ENCODE results near the gene SHISA7.

SHISA7 gene

GRCh38 chr19:55386493-55386971 is 56.6 kb downstream of the SHISA7 start:
- DNase-seq: no peak

DNA sequence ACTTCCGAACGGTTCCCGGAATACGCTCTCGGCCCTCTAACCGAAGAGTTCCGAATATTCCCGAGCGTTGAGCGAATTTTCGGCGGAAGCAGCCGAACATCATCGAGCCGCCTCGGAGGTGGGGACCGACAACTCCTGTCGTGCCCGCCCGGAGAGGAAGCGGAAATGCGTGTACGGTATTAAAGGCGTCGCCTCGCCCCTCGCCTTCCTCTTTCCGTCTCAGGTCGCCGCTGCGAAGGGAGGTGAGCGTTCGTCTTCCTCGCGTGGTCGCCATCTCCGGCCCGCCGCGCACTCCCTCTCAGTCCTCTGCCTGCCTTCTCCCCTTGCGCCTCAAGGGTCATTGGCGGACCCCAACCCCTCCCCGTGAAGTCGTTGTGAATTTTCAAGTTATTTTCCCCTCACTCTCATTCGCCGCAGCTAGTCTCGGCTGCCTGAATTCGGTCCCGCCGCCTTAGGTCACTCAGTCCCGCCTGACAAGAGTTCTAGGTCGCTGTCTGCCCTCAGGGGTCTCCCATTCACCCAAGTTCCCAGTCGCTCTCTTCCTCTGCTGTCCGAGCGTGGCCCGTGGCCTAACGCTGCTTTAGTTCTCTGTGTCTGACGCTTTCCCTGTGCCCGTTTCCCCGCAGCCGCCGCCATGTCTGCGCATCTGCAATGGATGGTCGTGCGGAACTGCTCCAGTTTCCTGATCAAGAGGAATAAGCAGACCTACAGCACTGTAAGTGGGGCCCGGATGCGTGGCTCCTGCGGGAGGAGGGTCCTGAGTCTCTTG is 57.2 kb downstream of the SHISA7 start, which contains the start of gene RPL28:
TSS of gene RPL28 (plus strand) at position 209 of the 769 bp plus-strand sequence. CDS start at position 635, 426 bp downstream.
- DNase-seq: peak; percentile 97

DNA sequence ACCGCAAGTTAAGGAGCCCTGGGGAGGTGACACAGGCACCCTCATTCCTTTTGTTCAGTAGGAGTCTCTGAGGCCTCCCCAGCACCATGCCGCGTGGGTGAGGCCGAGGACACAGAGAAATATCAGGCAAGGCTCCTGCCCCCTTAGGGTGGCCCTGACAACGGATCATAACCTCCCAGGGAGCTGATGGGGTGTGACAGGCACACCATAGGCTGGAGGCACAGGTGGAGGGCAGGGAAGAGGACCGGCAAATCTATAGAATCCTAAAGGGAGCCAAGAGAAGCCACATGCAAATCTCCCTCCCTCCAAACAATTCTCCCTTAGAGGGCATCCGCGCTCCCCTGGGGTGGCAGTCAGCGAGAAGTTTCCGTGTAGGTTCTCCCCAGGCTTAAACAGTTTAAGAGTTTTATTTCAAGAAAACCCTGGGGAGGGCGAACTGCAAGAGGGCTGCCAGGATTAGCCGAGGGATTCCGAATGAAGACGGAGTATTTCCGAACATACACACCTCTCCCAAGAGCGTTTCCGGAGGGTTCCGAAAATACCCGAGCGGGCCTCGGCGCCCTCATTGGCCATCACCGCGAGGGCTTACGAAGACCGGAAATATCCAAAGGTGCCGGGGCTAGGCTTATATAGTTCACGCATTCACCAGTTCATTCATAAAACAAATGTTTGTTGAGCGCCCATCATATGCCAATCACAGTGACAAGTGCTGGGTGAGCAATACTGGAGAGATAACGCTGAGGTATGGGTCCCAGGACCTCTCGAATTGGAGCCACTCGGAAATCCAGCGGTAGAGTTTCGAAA is 58.0 kb downstream of the SHISA7 start:
- DNase-seq: peak; percentile 92

DNA sequence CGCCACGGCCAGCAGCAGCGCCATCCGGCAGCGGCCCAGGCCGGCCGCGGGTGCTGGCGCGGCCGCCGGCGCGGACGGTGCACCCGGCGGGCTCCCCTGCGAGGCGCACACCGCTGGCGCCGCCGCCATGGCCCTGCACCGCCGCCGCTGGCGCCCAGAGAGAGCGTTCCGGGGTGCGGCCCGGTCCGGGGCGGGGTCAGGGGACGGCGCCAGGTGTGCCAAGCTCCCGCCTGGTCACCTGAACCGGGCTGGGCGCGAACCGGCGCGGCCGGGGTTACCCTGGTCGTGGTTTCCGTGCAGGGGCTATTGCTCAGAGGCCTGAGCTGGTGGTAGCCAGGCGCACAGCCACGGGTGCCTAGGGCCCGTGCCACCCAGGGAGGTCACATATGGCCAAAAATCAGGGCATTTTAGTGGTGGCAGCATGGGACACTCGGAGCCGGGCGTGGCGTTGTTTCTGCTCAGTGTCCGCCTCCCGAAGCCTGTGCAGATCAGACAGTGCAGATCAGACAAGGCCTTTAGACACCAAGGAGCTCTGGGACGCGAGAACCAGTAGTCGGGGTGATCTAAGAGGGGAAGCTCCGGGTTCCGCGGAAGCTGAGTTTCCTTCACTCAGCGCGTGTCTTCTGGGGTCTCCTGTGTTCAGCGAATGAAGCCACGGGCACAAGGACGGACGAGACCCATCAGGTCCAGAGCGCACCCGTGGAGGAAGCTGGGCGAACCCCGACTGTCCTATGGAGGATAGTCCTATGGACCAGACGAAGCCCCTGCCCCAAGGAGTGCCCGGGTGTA is 58.8 kb downstream of the SHISA7 start, which contains the start of gene TMEM238:
TSS of gene TMEM238 (minus strand) at position 162 of the 789 bp plus-strand sequence. CDS start at position 129, 33 bp downstream.
- DNase-seq: no peak

DNA sequence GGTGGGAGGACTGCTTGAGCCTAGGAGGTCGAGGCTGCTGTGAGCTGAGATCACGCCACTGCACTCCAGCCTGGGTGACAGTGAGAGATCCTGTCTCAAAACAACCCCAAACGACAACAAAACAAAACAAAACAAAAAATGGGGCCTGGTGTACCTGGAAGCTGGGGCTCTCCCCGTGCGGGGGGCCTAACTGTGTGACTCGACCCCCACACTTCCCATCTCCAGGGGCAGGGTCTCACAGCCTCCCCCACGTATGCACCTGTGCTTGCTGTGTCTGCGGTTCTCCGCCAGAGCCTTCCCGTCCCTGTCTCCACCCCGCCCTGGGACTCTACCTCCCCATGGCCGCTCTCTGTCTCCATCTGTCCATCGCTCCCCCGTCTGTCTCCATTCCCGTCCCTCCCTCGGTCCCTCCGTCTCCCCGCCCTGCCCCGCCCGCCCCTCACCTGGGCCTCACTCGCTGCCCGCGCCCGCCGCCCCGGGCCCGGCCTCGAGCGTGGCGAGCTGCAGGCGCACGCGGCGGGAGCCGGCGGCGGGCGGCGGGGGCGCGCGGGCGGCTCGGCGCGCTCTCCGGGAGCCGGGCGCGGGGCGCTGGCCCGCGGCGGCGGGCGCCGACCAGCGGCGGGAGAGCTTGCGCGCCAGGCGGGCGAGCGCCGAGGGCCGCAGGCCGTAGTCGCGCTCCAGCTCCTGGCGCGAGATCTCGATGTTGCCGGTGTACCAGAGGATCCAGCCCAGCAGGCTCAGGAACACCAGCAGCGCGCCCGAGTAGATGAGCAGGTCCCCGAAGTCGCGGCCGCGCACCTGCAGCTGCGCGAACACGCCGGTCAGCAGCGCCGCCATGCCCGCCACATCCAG is 59.6 kb downstream of the SHISA7 start:
- DNase-seq: peak; percentile 27

DNA sequence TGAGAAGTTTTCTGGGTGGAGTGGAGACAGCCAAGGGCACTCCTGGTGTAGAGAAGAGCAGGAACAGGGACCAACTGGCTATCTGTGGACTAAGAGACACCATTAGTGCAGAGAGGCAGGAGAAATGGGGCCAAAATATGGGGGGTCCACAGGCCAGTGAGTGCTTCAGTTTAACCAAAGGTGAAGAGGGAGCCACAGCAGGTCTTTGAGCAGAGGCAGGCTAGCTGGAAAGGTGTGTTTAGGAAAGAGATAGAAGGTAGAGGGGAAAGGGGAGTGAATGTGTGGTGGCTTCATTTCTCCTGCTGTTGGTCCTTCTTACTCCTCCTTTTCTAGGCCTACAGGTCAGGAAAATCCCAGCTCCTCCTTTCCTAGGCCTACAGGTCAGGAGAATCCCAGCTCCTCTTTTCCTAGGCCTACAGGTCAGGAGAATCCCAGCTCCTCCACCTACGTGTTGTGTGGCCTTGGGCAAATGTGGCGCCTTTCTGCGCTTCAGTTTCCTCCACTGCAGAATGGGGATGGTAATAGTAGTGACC is 60.5 kb downstream of the SHISA7 start:
- no peak for DNase-seq

DNA sequence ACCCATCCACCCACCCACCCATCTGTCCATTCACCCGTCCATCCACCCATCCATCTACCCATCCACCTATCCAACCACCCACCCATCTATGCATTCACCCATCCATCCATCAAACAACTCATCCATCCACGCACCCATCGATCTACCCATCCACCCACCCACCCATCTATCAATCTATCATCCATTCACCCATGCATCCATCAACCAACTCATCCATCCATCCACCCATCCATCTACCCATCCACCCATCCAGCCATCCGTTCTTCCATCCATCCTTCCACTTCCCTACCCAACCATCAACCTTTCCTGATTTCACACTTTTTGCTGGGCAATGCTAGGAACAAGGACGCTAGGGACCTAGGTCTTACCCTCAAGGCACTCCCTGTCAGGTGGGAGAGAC is 61.1 kb downstream of the SHISA7 start:
- no peak for DNase-seq

- no peak for DNase-seq
These were observed 63.9 kb downstream of the SHISA7 start for GRCh38 chr19:55379174-55379573.
